ENCODE measurements around the gene SLC22A13. TPM values are rescaled to one million over a fixed set of nuclear protein-coding genes. Genes with fewer than 3 reads are reported as not detected.
A peak's percentile ranks its signal among the peaks of the same experiment; 100 is the strongest.

The SLC22A13 gene
- total and polyA plus RNA-seq, 2 of the 4 experiments (the other 2 are of a cell fraction) = under 0.01 to 0.22 TPM

GRCh38 chr3:38221005-38221404, 44.6 kb upstream of the SLC22A13 start:
- Histone ChIP-seq H3K56ac (ENCODE audit: extremely low read depth, insufficient read depth, low read length) (no peak overlapping the region), H3K4me3 (ENCODE audit: insufficient read depth, low read depth, low read length) (no peak overlapping the region), H4K91ac (ENCODE audit: insufficient read depth, low read depth, low read length) (no peak overlapping the region), H4K5ac (ENCODE audit: low read depth, low read length) (no peak overlapping the region), H2BK5ac (ENCODE audit: low read depth, low read length, poor library complexity, severe bottlenecking) (no peak overlapping the region), H3K23ac (ENCODE audit: low read depth, low read length) (0 out of 2 replicates have a peak overlapping the region, but pooled peaks have one; percentile 23), H2BK15ac (ENCODE audit: low read depth, low read length) (no peak overlapping the region), H3K9me3 (ENCODE audit: control insufficient read depth, insufficient read depth, low read length) (no peaks in the 10 kb centered on the region), H4K8ac (ENCODE audit: low read depth in 2 of 2, low read length in 2 of 2) (no peak overlapping the region), H3K9me1 (ENCODE audit: insufficient read depth, low read length) (peaks cover 8% of the 10 kb centered on the region; the same call in 1 of the 2 replicates), H2BK20ac (ENCODE audit: low read depth, low read length) (no peak overlapping the region), H3K9ac (ENCODE audit: low read depth, low read length) (no peak overlapping the region), H3K18ac (ENCODE audit: low read depth, low read length) (no peak overlapping the region), H3K79me1 (ENCODE audit: low read depth in 1 of 2, low read length in 2 of 2) (peaks cover 34 to 56% of the 10 kb centered on the region in 2 experiments), H3K4me2 (ENCODE audit: low read depth, low read length) (no peak overlapping the region), H3K4me1 (ENCODE audit: control insufficient read depth, insufficient read depth, low read length) (peaks cover 2% of the 10 kb centered on the region; the same call in 1 of the 2 replicates), H3K27me3 (ENCODE audit: control insufficient read depth, insufficient read depth, low read length) (no peaks in the 10 kb centered on the region), H3K27ac (ENCODE audit: insufficient read depth, low read length) (no peak overlapping the region), H2AFZ (replicated peaks; ENCODE audit: low read length, poor library complexity) (no peak overlapping the region), H3K14ac (replicated peaks; ENCODE audit: low read depth, low read length) (no peak overlapping the region), H3K4ac (ENCODE audit: low read depth, low read length) (no peak overlapping the region), H4K20me1 (ENCODE audit: insufficient read depth, low read length) (peaks cover 11% of the 10 kb centered on the region; the same call in 1 of the 2 replicates), H2AK9ac (replicated peaks; ENCODE audit: low read depth, low read length, poor library complexity) (no peak overlapping the region), H3K36me3 (ENCODE audit: control insufficient read depth, insufficient read depth, low read length) (peaks cover 14% of the 10 kb centered on the region), H2AK5ac (ENCODE audit: low read depth, low read length) (no peak overlapping the region), H2BK120ac (ENCODE audit: low read depth, low read length) (no peak overlapping the region)
- in situ Hi-C loops (cut with MboI; ENCODE audit: low sequenced_read_pairs) = no loop called here
- WGBS, 2 experiments (ENCODE audit: extremely low coverage in 2 of 2, insufficient read length in 1 of 2) = no CpG with 5 or more reads among the region's 1 CpG
- TF ChIP-seq BHLHE40 (IDR thresholded peaks at IDR 0.05; ENCODE audit: low read depth, low read length) (no peak), CTCF (conservative IDR thresholded peaks at IDR 0.05; ENCODE audit: low read depth, low read length) (no peak)
- ATAC-seq (ENCODE audit: low read depth) = no peak
- intact Hi-C loops (cut with micrococcal nuclease) = no loop called here
- dilution Hi-C loops (cut with HindIII; ENCODE audit: low sequenced_read_pairs, unreplicated experiment) = no loop called here
- DNase-seq = no peak
- POLR2A ChIA-PET (ENCODE audit: unreplicated experiment) = no interaction called here
- BruUV-seq (replicated peaks) = no TSS peak
- CTCF ChIA-PET = no interaction called here

Data from IMR-90 (cell line).